Caco-2 (cell line): Measurements from ENCODE around the gene UBE2H. TPM values are rescaled to one million over a fixed set of nuclear protein-coding genes. Genes with fewer than 3 reads are reported as not detected.

Experiments
- BruUV-seq: library from RNA; stranded (reverse); fragments of 400-500 nt; replicated peaks from 2 replicates; lab custom pipeline; 2021; lab: Mats Ljungman, UMichigan
- CTCF ChIA-PET: fragments of 300-600 bp; sonication (Branson Sonifier 250); formaldehyde crosslinking; loops from one replicate; lab custom pipeline; 2022; ENCODE audit warnings: antibody characterized with exemption; lab: Charles Lee
- POLR2A ChIA-PET: fragments of 300-600 bp; sonication (Branson Sonifier 250); formaldehyde crosslinking; loops from one replicate; lab custom pipeline; 2022; ENCODE audit warnings: antibody characterized with exemption; lab: Charles Lee
- DNase-seq, 2 experiments: peaks; one replicate each; pipeline versions ENCODE4 v3.0.0 to v3.0.0-alpha.2; 2020 to 2022
- H3K27me3 ChIP-seq: replicated peaks from 2 replicates; pipeline ENCODE4 v1.6.0; 2011; ENCODE audit warnings: low read length; ENCODE audit not compliant: control insufficient read depth, insufficient read depth
- H3K36me3 ChIP-seq: 2 replicates; pipeline ENCODE4 v1.5.1; 2011; ENCODE audit warnings: low read length; ENCODE audit not compliant: control insufficient read depth, insufficient read depth
- H3K4me1 ChIP-seq: fragments of 250-450 bp; sonication (Bioruptor Pico); 2 replicates; pipeline ENCODE4 v1.5.1; 2020; ENCODE audit warnings: mild to moderate bottlenecking
- H3K4me3 ChIP-seq: 2 replicates; pipeline ENCODE4 v1.5.1; 2011; ENCODE audit warnings: low read depth, mild to moderate bottlenecking, control low read depth, low read length
- H3K9me3 ChIP-seq: fragments of 250-450 bp; sonication (Bioruptor Pico); 2 replicates; pipeline ENCODE4 v1.5.1; 2020; ENCODE audit warnings: mild to moderate bottlenecking, moderate library complexity
- H3K27ac Mint-ChIP-seq: one replicate; pipeline ENCODE4 v1.8.0; 2022; ENCODE audit warnings: mixed read lengths; ENCODE audit not compliant: unreplicated experiment
- H3K27me3 Mint-ChIP-seq: one replicate; pipeline ENCODE4 v1.8.0; 2022; ENCODE audit warnings: mixed read lengths; ENCODE audit not compliant: insufficient read depth, unreplicated experiment
- H3K36me3 Mint-ChIP-seq: one replicate; pipeline ENCODE4 v1.8.0; 2022; ENCODE audit warnings: mild to moderate bottlenecking, mixed read lengths; ENCODE audit not compliant: insufficient read depth, unreplicated experiment
- H3K4me1 Mint-ChIP-seq: one replicate; pipeline ENCODE4 v1.8.0; 2022; ENCODE audit warnings: low read depth, mixed read lengths; ENCODE audit not compliant: unreplicated experiment
- H3K4me3 Mint-ChIP-seq: one replicate; pipeline ENCODE4 v1.8.0; 2022; ENCODE audit warnings: mild to moderate bottlenecking, moderate library complexity, mixed read lengths; ENCODE audit not compliant: unreplicated experiment
- H3K9me3 Mint-ChIP-seq: one replicate; pipeline ENCODE4 v1.8.0; 2022; ENCODE audit warnings: mixed read lengths; ENCODE audit not compliant: unreplicated experiment
- CTCF ChIP-seq, 2 experiments: fragments of 200-600 bp in 1 of 2; IDR thresholded peaks; 1 replicate in 1 of 2; 2 replicates in 1 of 2; pipeline versions ENCODE4 v1.5.1 to v1.8.0; 2011 to 2022; ENCODE audit warnings: antibody characterized with exemption in 1 of 2, control low read depth in 1 of 2, inconsistent platforms in 1 of 2, low read depth in 1 of 2, low read length in 1 of 2, mild to moderate bottlenecking in 1 of 2, moderate library complexity in 1 of 2; ENCODE audit not compliant: insufficient read depth in 1 of 2, severe bottlenecking in 1 of 2, unreplicated experiment in 1 of 2
- intact Hi-C: fragments of 100-400 bp; cut with micrococcal nuclease; formaldehyde crosslinking; loops from one replicate; pipeline ENCODE4 v1.10.0; 2022; ENCODE audit not compliant: unreplicated experiment
- total RNA-seq: library from RNA; stranded (reverse); gene quantifications from 2 replicates; pipeline ENCODE4 v1.2.3, GENCODE V29; 2022

UBE2H gene
- total RNA-seq, 1 experiment from 2014 or later, result 35.7 TPM

DNA sequence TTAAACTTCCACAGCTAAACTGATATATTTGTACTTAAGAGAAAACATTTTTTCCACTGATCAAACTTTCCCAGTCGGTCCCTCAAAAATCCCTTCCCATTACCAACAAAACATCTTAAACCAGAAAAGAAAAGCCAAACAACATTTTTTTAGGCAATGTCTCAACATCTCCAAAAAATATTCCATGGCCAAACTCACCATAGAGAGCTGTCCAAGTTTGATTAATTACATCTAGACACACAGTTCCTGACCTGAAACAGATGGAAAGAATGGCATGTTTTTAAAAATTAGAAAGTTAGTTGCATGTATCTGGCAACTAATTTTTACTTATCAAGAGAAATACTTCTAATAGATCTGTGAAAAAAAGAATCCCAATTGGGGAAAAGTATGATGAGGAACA, 95.4 kb downstream of the UBE2H start:
- Mint-ChIP-seq H3K4me1 (no peaks in the 10 kb centered on the region), H3K27ac (no peak overlapping the region)
- CTCF ChIA-PET, result no interaction called here

GRCh38 chr7:129855935-129856717, 96.6 kb downstream of the UBE2H start:
- H3K36me3 ChIP-seq, result no peaks in the 10 kb centered on the region
- H3K4me3 ChIP-seq, result no peak overlapping the region
- Mint-ChIP-seq H3K27ac (no peak overlapping the region), H3K36me3 (peaks cover 16% of the 10 kb centered on the region), H3K4me3 (no peak overlapping the region), H3K9me3 (no peaks in the 10 kb centered on the region), H3K27me3 (no peaks in the 10 kb centered on the region), H3K4me1 (no peaks in the 10 kb centered on the region)
- BruUV-seq, result no TSS peak
- ChIA-PET CTCF (no interaction called here), POLR2A (no interaction called here)
- no peaks in the 10 kb centered on the region for H3K27me3 ChIP-seq
- H3K4me1 ChIP-seq, result no peaks in the 10 kb centered on the region
- DNase-seq, result no peak
- TF ChIP-seq CTCF (IDR thresholded peaks at IDR 0.05; ENCODE audit: insufficient read depth in 1 of 2, low read depth in 1 of 2, low read length in 1 of 2, severe bottlenecking in 1 of 2, unreplicated experiment in 1 of 2), result no peak
- intact Hi-C loops, result no loop called here
- H3K9me3 ChIP-seq, result no peaks in the 10 kb centered on the region

More for the DNA sequence above, 95.4 kb downstream of the UBE2H start:
- Mint-ChIP-seq H3K9me3 (no peaks in the 10 kb centered on the region), H3K27me3 (no peaks in the 10 kb centered on the region), H3K36me3 (peaks cover 14% of the 10 kb centered on the region), H3K4me3 (no peak overlapping the region)
- no TSS peak for BruUV-seq
- POLR2A ChIA-PET, result no interaction called here
- no peak for TF ChIP-seq CTCF (IDR thresholded peaks at IDR 0.05; ENCODE audit: insufficient read depth in 1 of 2, low read depth in 1 of 2, low read length in 1 of 2, severe bottlenecking in 1 of 2, unreplicated experiment in 1 of 2)
- H3K36me3 ChIP-seq, result no peaks in the 10 kb centered on the region
- DNase-seq, result no peak
- H3K4me1 ChIP-seq, result no peaks in the 10 kb centered on the region
- no peak overlapping the region for H3K4me3 ChIP-seq
- intact Hi-C loops, result no loop called here
- H3K27me3 ChIP-seq, result no peaks in the 10 kb centered on the region
- no peaks in the 10 kb centered on the region for H3K9me3 ChIP-seq

GRCh38 chr7:129855234-129855673, 97.5 kb downstream of the UBE2H start:
- intact Hi-C loops, result no loop called here
- no peak overlapping the region for H3K27ac Mint-ChIP-seq
- ChIA-PET CTCF (no interaction called here), POLR2A (no interaction called here)
- Histone ChIP-seq H3K27me3 (no peaks in the 10 kb centered on the region), H3K36me3 (no peaks in the 10 kb centered on the region), H3K4me1 (no peaks in the 10 kb centered on the region), H3K4me3 (no peak overlapping the region), H3K9me3 (no peaks in the 10 kb centered on the region)
- H3K27me3 Mint-ChIP-seq, result no peaks in the 10 kb centered on the region
- peaks cover 16% of the 10 kb centered on the region for H3K36me3 Mint-ChIP-seq
- BruUV-seq, result no TSS peak
- H3K4me1 Mint-ChIP-seq, result no peaks in the 10 kb centered on the region
- H3K9me3 Mint-ChIP-seq, result no peaks in the 10 kb centered on the region
- TF ChIP-seq CTCF (IDR thresholded peaks at IDR 0.05; ENCODE audit: insufficient read depth in 1 of 2, low read depth in 1 of 2, low read length in 1 of 2, severe bottlenecking in 1 of 2, unreplicated experiment in 1 of 2), result no peak
- H3K4me3 Mint-ChIP-seq, result no peak overlapping the region
- no peak for DNase-seq
